HepG2 (cell line): ENCODE measurements around the gene ZDHHC8.
"Not testable (repeated sequence)": the region's sequence is repeated elsewhere in the genome, so short reads cannot be mapped to it uniquely, and the experiment has no call there.

ENCODE experiments used
- PCBP1 ChIP-seq: fragments of 200-400 bp; formaldehyde crosslinking; IDR thresholded peaks from 2 replicates; pipeline ENCODE4 v1.6.1; 2017; ENCODE audit warnings: mild to moderate bottlenecking, low read depth, low read length, borderline replicate concordance
- RXRB ChIP-seq: IDR thresholded peaks from 2 replicates; pipeline ENCODE4 v1.6.1; 2016; ENCODE audit warnings: borderline replicate concordance, missing genetic modification reagents, missing compliant biosample characterization
- TF ChIP-seq, protein P1 (sequence below): IDR thresholded peaks from 2 replicates; pipeline ENCODE4 v1.6.1; 2016; ENCODE audit warnings: mild to moderate bottlenecking

DNA sequence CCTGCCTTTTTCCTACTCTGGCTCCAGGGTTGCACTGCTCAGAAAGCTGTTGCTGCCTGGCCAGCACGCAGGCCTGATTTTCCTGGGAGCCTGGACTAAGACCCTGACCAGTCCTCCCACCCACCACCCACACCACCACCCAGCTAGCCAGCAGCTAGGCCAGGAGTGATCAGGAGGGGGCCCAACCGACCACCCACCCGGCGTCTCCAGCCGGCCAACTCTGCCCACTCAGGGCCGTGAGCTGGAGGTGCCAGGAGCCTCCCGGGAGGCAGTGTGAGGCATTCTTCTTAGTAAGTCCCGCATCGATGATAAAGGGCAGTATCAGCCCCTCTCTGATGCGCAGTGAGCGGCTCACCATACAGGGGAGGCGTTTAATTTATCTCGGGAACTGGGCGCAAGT is 27.9 kb downstream of the ZDHHC8 start:
- not testable (repeated sequence) for TF ChIP-seq PCBP1; RXRB (CRISPR knock-in tag)
- TF ChIP-seq, protein P1, sequence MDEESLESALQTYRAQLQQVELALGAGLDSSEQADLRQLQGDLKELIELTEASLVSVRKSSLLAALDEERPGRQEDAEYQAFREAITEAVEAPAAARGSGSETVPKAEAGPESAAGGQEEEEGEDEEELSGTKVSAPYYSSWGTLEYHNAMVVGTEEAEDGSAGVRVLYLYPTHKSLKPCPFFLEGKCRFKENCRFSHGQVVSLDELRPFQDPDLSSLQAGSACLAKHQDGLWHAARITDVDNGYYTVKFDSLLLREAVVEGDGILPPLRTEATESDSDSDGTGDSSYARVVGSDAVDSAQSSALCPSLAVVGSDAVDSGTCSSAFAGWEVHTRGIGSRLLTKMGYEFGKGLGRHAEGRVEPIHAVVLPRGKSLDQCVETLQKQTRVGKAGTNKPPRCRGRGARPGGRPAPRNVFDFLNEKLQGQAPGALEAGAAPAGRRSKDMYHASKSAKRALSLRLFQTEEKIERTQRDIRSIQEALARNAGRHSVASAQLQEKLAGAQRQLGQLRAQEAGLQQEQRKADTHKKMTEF (CRISPR knock-in tag), result not testable (repeated sequence)
